8988T (cell line): ENCODE results near the gene C19orf81.

Experiments
- DNase-seq: peaks from one replicate; pipeline ENCODE4 v3.0.0; 2011

C19orf81 gene

GRCh38 chr19:50686310-50687032, 37.2 kb downstream of the C19orf81 start:
- no peak for DNase-seq

- DNase-seq = no peak
These were observed 39.5 kb downstream of the C19orf81 start for GRCh38 chr19:50688766-50689165.

- DNase-seq = no peak
These were observed 41.2 kb downstream of the C19orf81 start for GRCh38 chr19:50690439-50690838.

GRCh38 chr19:50693064-50693975, 44.1 kb downstream of the C19orf81 start:
- DNase-seq = no peak

DNA sequence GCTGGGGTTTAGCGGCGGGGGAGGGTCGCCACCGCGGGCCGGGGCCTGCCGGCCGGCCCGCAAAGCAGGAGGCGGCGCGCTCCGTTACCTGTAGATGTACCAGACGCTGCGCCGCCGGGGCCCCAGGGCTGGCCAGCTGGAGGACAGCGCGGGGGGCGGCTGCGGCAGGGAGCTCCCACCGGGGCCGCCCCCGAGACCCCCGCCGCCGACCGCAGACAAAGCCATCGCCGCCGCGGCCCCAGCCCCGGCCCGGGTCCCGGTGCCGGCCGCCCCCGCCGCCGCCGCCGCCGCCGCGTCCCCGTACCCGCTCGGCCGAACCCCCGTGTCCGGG, 45.5 kb downstream of the C19orf81 start:
- no peak for DNase-seq

DNA sequence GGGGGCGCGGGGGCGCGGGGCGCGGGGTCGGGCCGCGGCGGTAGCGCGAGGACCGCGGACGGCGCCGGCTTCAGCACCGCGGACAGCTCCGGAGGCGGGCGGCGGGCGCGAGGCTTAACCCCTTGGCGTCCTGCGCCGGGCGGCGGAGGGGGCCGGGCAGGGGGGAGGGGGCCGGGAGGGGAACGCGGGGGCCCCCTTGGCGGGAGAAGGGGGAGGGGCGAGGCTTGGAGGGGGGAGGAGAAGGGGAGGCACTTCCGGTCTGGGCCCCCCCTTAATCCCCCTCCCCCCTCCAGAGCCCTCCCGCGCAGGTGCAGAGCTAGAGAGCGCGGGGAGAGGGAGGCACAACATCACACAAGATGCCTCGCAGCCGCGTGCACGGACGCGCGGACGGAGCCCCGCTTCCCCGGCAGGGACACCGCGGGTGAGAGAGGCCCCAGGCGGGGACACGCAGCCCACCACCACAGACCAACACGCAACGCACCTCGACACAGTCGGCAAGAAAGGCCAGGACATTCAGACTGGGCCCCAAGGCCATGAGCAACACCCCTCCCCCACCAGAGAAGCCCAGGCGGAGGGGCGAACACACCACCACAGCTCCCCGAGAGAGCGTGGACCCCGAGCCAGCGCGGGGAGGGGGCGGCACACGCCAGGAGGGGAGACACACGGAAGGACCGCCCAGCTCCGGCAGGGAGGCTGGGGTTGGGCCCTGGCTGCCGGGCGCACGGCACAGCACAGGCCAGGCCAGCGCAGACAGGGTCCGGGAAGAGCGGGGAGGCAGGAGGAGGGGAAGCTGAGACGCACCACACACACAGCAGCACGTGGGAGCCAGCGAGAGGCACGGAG, 46.2 kb downstream of the C19orf81 start:
- DNase-seq = no peak

DNA sequence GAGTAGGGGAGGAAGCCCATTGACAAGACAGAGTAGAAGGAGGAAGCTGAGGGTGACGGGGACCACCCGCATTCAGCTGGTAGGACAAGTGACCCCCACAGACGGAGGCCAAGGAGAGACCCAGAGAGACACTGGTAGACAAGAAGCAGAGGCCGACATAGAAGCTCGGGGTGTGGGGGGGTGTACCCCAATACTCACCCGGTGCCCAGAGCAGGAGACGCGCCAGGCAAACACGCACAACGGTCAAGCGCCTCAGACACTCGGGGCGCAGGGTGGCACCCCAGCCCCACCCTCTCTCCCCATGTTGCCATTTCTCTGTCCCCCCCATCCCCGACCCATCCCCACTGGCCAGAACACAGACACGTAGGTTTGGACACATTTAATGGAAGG, 46.8 kb downstream of the C19orf81 start:
- no peak for DNase-seq

GRCh38 chr19:50697414-50698124, 48.3 kb downstream of the C19orf81 start:
- DNase-seq = no peak

DNA sequence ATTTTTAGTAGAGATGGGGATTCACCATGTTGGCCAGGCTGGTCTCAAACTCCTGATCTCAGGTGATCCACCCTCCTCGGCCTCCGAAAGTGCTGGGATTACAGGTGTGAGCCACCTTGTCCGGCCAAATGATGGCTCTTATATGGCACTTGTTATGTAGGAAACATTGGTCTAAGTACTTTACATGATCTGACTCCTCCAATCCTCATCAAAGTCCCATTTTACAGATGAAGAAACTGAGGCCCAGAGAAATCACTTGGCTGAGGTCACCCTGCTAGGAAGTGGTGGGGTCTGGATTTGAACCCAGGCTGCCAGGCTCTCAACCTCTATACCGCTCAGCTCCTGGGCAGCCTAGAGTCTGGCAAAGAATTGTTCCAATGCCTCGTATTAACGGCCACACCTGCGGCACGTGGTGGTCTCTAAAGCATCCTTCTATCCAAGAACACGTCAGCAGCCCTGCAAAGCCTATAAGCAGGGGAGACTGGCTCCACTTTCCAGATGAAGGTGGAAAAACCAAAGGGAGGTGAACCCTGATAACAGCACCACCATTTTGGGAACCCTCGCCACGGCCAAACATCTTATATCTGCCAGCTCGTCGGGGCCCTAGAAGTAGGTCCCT, 52.2 kb downstream of the C19orf81 start:
- DNase-seq = no peak

DNA sequence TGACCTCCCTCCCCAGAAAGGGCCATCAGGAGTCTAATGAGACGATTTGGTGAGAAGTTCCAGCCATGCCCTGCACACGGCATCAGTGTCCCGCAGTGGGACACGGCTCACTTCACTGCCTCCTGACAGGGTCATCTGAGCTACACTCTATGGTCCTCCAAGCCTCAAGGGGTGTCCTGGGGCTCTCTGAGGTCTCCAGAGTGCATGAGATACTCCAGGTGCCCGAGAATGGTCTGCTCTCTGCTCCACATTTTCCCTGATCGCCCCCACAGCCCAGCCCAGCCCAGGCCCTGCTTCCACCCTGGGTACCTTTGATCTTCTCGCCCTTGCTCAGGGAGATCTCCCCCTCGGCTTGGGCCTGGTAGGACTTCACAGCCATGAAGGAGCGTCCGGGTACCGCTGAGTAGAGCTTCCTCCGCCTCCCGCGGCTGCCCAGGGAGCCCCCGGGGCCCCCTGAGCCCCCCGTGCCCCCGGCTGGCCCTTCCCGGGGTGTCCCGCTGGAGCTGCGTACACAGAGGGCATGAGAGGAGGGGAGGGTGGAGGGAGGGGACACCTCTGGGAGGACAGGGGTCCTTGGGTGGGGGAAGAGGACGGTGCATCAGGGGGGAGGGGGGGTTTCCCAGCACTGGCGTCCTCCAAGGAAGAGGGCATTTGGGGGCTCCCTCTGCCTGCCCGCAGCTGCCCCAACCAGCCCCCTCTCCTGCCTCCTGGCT, 53.1 kb downstream of the C19orf81 start:
- DNase-seq = no peak

DNA sequence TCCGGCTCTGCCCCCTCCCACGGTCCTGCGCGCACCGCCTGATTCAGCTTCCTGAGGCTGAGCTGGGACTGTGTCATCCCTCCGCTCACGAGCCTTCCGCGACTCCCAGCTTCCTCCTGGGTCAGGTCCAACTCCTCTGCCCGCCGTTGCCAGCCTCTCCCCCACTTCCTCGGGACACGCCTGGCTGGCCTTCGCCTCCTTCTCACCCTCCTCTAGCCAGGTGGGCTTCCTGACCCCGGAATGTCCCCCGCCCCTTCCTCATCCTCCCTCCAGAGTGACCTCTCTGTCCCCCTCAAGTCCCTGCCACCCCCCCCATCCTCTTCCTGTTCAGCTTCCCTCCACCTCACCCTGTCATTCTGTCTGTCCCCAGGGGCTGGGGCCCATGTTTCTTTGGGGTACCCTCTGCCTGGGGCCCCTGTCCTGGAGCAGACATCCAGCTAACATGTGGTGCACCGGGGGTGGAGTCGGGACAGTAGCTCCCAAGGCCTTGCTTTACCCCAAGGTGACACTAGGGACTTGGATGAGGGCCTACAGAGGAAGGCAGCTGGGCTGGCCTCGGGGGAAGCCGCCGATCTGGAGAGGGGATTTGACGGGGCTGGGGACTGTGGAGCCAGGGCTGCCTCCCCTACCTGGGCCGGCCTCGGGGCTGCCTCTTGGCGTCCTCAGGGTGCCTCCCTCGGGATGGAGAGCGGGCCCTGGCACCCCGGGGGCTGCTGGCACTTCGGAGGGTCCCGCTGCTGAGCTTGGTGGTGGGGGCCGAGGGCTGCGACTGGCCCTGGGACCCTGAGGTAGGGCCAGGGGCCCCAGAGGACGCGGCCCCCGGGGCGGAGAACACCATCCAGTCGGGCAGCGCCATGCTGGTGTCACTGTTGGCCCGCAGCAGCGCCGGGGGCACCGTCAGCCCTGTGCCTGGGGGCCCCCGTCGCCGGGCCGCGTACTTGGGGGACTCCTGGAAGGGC, 53.9 kb downstream of the C19orf81 start:
- DNase-seq = peak; percentile 75

DNA sequence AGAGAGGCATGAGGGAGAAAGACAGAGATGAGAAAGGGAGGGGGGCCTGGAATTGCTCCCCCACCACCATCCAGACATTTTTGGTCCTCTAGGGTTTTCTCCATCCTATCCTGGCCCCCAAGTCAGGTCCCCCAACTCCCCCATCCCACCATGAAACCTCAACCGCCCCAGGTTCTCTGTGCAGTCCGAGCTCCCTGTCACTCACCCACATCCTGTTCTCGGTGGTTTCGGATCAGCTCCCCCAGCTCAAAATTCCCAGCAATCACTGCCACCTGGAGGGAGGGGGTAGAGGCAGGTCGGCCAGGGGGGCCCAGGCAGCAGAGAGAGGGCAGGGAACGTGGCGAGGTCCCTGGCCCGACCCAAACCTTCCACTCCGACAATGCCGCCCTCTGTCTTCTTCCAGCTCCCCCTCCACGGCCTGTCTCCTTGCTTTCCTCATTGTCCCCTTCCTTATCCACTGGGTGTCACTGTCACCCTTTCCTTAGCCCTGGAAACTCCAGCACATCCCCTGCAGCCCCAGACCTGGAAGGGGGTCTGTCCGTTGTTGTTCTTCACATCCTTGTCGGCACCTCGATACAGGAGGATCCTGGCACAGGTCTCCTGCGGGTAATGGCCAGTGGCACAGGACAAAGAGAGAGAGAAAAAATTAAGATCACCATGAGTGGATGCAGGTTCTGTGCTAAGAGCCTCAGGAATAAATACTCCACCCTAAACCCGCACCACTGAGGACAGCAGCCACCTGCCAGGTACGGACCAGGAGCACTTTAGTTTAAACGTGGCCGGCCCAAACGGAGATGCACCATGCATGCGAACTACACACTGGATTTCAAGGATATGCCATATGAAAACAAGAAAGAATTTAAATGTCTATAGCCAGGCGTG, 54.9 kb downstream of the C19orf81 start:
- DNase-seq = no peak

DNA sequence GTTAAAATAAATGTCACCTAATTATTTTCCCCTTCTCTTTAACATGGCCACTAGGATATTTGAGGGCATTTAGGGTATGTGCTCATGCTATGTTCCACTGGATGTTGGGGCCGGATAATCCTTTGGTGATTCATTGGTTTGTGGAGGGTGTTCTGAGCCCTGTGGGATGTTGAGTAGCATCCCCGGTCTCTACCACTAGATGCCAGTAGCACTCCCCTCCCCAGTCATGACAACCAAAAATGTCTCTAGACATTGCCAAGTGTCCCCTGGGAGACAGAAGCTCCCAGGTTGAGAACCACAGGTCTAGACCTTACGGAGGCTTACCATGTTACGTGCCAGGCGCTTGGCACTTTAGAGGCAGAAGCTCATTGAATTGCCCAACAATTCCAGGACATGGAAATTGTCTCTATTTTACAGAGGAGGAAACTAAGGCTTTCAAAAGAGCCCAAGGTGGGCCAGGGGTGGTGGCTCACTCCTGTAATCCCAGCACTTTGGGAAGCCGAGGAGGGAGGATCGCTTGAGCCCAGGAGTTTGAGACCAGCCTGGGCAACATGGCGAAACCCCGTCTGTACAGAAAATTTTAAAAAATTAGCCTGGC, 56.3 kb downstream of the C19orf81 start:
- no peak for DNase-seq

DNA sequence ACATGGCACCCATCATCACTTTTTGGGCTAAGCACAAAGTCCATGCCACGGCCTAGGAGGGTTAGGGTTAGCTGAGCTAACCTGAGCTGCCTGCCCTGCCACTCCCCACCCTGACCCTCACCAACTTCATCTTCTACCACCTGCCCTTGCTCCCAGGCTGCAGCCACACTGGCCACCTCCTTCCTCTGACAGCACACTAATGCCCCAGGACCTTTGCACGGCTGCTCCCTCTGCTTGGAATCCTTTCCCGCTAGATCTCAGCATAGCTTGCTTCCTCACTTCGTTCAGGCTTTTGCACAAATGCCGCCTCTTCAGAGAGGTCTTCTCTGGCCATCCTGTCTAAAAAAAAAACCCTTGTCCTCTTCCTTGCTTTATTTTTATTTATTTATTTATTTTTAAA, 57.1 kb downstream of the C19orf81 start:
- DNase-seq = no peak

DNA sequence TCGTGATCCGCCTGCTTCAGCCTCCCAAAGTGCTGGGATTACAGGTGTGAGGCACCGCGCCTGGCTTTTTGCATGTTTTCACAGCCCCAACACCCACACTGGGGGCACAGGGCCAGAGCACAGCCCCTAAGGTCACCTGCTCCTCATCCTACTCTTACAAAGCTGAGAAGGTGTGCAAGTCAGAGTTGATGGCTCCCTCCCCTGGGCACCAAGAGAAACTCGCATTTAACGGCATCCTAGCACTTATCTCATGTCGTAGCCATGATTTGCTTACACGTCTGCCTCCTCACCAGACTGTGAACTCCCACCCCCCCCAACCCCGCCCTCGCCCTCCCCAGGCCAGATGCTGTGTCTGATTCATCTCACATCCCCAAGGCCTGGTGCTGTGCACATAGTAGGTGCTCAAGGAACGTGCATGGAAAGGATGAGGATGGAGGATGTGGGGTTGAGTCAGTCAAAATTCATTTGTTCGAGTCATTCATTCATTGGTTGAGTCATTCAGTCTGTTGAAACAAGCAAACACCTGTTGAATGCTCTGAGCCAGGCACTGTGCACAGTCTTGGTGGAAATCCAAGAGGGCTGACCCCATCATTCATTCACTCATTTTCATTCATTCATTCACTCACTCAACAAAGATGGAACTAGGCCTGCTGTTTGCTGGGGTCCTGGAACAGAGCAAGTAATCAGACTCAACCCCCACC, 59.1 kb downstream of the C19orf81 start:
- no peak for DNase-seq
